GM12878 (cell line): ENCODE data around the gene L1CAM. TPM values are rescaled to one million over a fixed set of nuclear protein-coding genes. Genes with fewer than 3 reads are reported as not detected.

Experiments used
- ATAC-seq: fragments of 200-7000 bp; cut with Tn5 transposase; 3 replicates; pipeline ENCODE4 v1.9.1; 2020; ENCODE audit warnings: mild to moderate bottlenecking, moderate library complexity
- BruUV-seq: library from RNA; stranded (reverse); fragments of 400-500 nt; replicated peaks from 2 replicates; lab custom pipeline; 2021; lab: Mats Ljungman, UMichigan
- CTCF ChIA-PET: fragments of 300-600 bp; sonication (Branson Sonifier 250); formaldehyde crosslinking; extraction: SDS; loops from one replicate; lab custom pipeline; 2021; ENCODE audit warnings: inconsistent platforms; lab: Yijun Ruan, JAX
- POLR2A ChIA-PET: fragments of 350-600 bp; formaldehyde crosslinking; extraction: SDS; loops from one replicate; lab custom pipeline; 2021; ENCODE audit warnings: inconsistent platforms; lab: Charles Lee
- RAD21 ChIA-PET: fragments of 300-600 bp; sonication (Branson Sonifier 250); formaldehyde crosslinking; loops from one replicate; lab custom pipeline; 2023; ENCODE audit warnings: antibody characterized with exemption; ENCODE audit not compliant: unreplicated experiment; lab: Charles Lee
- SMC1A ChIA-PET: fragments of 300-600 bp; sonication (Branson Sonifier 250); formaldehyde crosslinking; loops from one replicate; lab custom pipeline; 2023; ENCODE audit not compliant: unreplicated experiment, uncharacterized antibody; lab: Charles Lee
- DNase-seq: peaks from one replicate; pipeline ENCODE4 v3.0.0-alpha.2; 2011; ENCODE audit warnings: low read depth, low spot score
- FAIRE-seq: peaks from 3 replicates; lab custom pipeline; 2011; peaks lifted over from hg19 to GRCh38; lab: Jason Lieb, UNC
- H2AFZ ChIP-seq: 2 replicates; pipeline ENCODE4 v1.6.0; 2011; ENCODE audit warnings: low read depth, low read length, control low read depth; ENCODE audit not compliant: control insufficient read depth
- H3K27ac ChIP-seq: 2 replicates; pipeline ENCODE4 v1.5.1; 2011; ENCODE audit warnings: control low read depth; ENCODE audit not compliant: control insufficient read depth, insufficient read depth
- H3K27me3 ChIP-seq, 2 experiments: replicated peaks in 1 of 2; 2 replicates each; pipeline versions ENCODE4 v1.6.0 to v1.6.1; 2011; ENCODE audit warnings: low read length in 1 of 2; ENCODE audit not compliant: control insufficient read depth in 2 of 2, insufficient read depth in 2 of 2
- H3K36me3 ChIP-seq, 2 experiments: 2 replicates each; pipeline ENCODE4 v1.5.1; 2011; ENCODE audit warnings: low read length in 1 of 2; ENCODE audit not compliant: control insufficient read depth in 2 of 2, insufficient read depth in 2 of 2
- H3K4me1 ChIP-seq: 2 replicates; pipeline ENCODE4 v1.6.1; 2011; ENCODE audit warnings: mild to moderate bottlenecking, low read length, moderate library complexity, mixed read lengths; ENCODE audit not compliant: control insufficient read depth, insufficient read depth
- H3K4me2 ChIP-seq: 2 replicates; pipeline ENCODE4 v1.6.0; 2011; ENCODE audit warnings: control low read depth; ENCODE audit not compliant: control insufficient read depth, insufficient read depth
- H3K4me3 ChIP-seq: fragments of 200-600 bp; sonication (generic); 2 replicates; pipeline ENCODE4 v1.5.1; 2016
- H3K79me2 ChIP-seq: 2 replicates; pipeline ENCODE4 v1.6.0; 2011; ENCODE audit warnings: low read length; ENCODE audit not compliant: control insufficient read depth, insufficient read depth
- H3K9ac ChIP-seq: 2 replicates; pipeline ENCODE4 v1.8.0; 2011; ENCODE audit warnings: low read length, control low read depth, mixed read lengths; ENCODE audit not compliant: control insufficient read depth, insufficient read depth
- H3K9me3 ChIP-seq: replicated peaks from 3 replicates; pipeline ENCODE4 v1.5.1; 2011; ENCODE audit warnings: mild to moderate bottlenecking, low read length; ENCODE audit not compliant: control insufficient read depth, insufficient read depth
- H4K20me1 ChIP-seq: 2 replicates; pipeline ENCODE4 v1.6.0; 2011; ENCODE audit not compliant: control insufficient read depth, insufficient read depth
- CHD4 ChIP-seq: fragments of 200-600 bp; sonication (generic); IDR thresholded peaks from 2 replicates; pipeline ENCODE4 v1.6.1; 2016; ENCODE audit warnings: mild to moderate bottlenecking
- E2F8 ChIP-seq: fragments of 450-650 bp; IDR thresholded peaks from 2 replicates; pipeline ENCODE4 v1.6.1; 2018; ENCODE audit warnings: mild to moderate bottlenecking, low read depth, moderate library complexity; ENCODE audit not compliant: partially characterized antibody
- ELK1 ChIP-seq: IDR thresholded peaks from 2 replicates; pipeline ENCODE4 v1.6.1; 2012; ENCODE audit warnings: low read depth, low read length, improper control_type of control experiment
- EZH2 ChIP-seq: IDR thresholded peaks from 2 replicates; pipeline ENCODE4 v1.6.1; 2012; ENCODE audit warnings: low read depth, mild to moderate bottlenecking, control low read depth, inconsistent platforms, low read length, borderline replicate concordance; ENCODE audit not compliant: control insufficient read depth
- HSF1 ChIP-seq: fragments of 150-350 bp; IDR thresholded peaks from 2 replicates; pipeline ENCODE4 v1.6.1; 2014; ENCODE audit warnings: mild to moderate bottlenecking, low read depth, low read length
- MAX ChIP-seq: IDR thresholded peaks from 2 replicates; pipeline ENCODE4 v1.6.1; 2012; ENCODE audit warnings: low read depth, low read length, improper control_type of control experiment
- MEF2B ChIP-seq: fragments of 450-650 bp; IDR thresholded peaks from 2 replicates; pipeline ENCODE4 v1.6.1; 2018; ENCODE audit warnings: mild to moderate bottlenecking, moderate library complexity; ENCODE audit not compliant: partially characterized antibody, poor library complexity, severe bottlenecking
- NR2F1 ChIP-seq: fragments of 450-650 bp; conservative IDR thresholded peaks from 2 replicates; pipeline ENCODE4 v1.6.1; 2017; ENCODE audit warnings: mild to moderate bottlenecking
- SKIL ChIP-seq: fragments of 450-650 bp; IDR thresholded peaks from 2 replicates; pipeline ENCODE4 v1.6.1; 2017; ENCODE audit warnings: mild to moderate bottlenecking, low read depth, inconsistent platforms; ENCODE audit not compliant: poor library complexity, severe bottlenecking
- SPI1 ChIP-seq: IDR thresholded peaks from 2 replicates; pipeline ENCODE4 v1.6.1; 2011; ENCODE audit warnings: low read depth, mild to moderate bottlenecking, low read length, moderate library complexity, borderline replicate concordance; ENCODE audit not compliant: insufficient read depth
- ZBTB11 ChIP-seq: fragments of 450-650 bp; formaldehyde crosslinking; IDR thresholded peaks from 2 replicates; pipeline ENCODE4 v1.5.0; 2022; ENCODE audit warnings: mild to moderate bottlenecking, missing genetic modification characterization
- ZNF207 ChIP-seq: fragments of 450-650 bp; IDR thresholded peaks from 2 replicates; pipeline ENCODE4 v1.6.1; 2014; ENCODE audit warnings: antibody characterized with exemption, mild to moderate bottlenecking, borderline replicate concordance
- WGBS: methylation state at CpG from one replicate; pipeline ENCODE4 v1.1.6; 2016; ENCODE audit warnings: low lambda C conversion rate; ENCODE audit not compliant: insufficient replicate concordance, insufficient coverage; ENCODE audit errors: missing lambda C conversion rate; 5-methylcytosine and 5-hydroxymethylcytosine counted together
- in situ Hi-C: fragments of 300-500 bp; cut with MboI; formaldehyde crosslinking; loops from 9 replicates; pipeline ENCODE4 v1.14.3; 2018; ENCODE audit warnings: mixed read lengths
- intact Hi-C: fragments of 100-400 bp; cut with micrococcal nuclease; formaldehyde crosslinking; loops from one replicate; pipeline ENCODE4 v1.14.2; 2022; ENCODE audit not compliant: unreplicated experiment
- polyA plus RNA-seq, 11 experiments: library from polyadenylated mRNA; depleted of rRNA in 4 of 11; unstranded in 6 of 11; stranded (reverse) in 5 of 11; fragments of >200 nt; fragmentation: Nextera tagmentation in 4 of 11; fragmentation: Illumina TruSeq in 1 of 11; extraction: Ambion mirVana in 4 of 11; extraction: Trizol in 1 of 11; gene quantifications; 1 replicate in 1 of 11; 2 replicates in 10 of 11; pipeline versions ENCODE4 v1.2.1 to v1.2.3, GENCODE V29; 2011 to 2016; ENCODE audit warnings: inconsistent platforms in 2 of 11, missing spikeins in 2 of 11, low read depth in 1 of 11
- total RNA-seq, 4 experiments: library from RNA; depleted of rRNA in 3 of 4; stranded (reverse); fragments of >200 nt in 3 of 4; fragmentation: Illumina TruSeq in 1 of 4; extraction: Trizol in 1 of 4; gene quantifications; 2 replicates each; pipeline versions ENCODE4 v1.2.1 to v1.2.3, GENCODE V29; 2013 to 2021

Gene L1CAM
- total and polyA plus RNA-seq, 10 of the 15 experiments (the other 5 are each of a cell fraction or from before 2014, with no cell fraction given): 0.01 to 0.64 (median 0.09) TPM; not detected in 5

- in situ Hi-C loops: no loop called here
- no peaks in the 10 kb centered on the region; the same call in 2 of the 3 replicates for H3K9me3 ChIP-seq
- no peak for ATAC-seq
- H4K20me1 ChIP-seq: no peaks in the 10 kb centered on the region
- no peaks in the 10 kb centered on the region for H3K79me2 ChIP-seq
- CTCF ChIA-PET: no interaction called here
- H3K4me3 ChIP-seq: no peak overlapping the region
- no peak for DNase-seq
- no peak overlapping the region for H3K27ac ChIP-seq
- BruUV-seq: no TSS peak
- H2AFZ ChIP-seq: no peak overlapping the region
- no peaks in the 10 kb centered on the region for H3K27me3 ChIP-seq
- RAD21 ChIA-PET: no interaction called here
- TF ChIP-seq SPI1 (no peak), MAX (no peak), EZH2 (no peak), CHD4 (no peak), ELK1 (no peak), HSF1 (no peak), NR2F1 (no peak), ZBTB11 (CRISPR knock-in tag) (no peak), ZNF207 (no peak), SKIL (no peak), MEF2B (no peak), E2F8 (no peak)
- H3K4me1 ChIP-seq: peaks cover 9% of the 10 kb centered on the region
- FAIRE-seq: no peak
- no peak overlapping the region for H3K9ac ChIP-seq
- SMC1A ChIA-PET: no interaction called here
- H3K36me3 ChIP-seq: no peaks in the 10 kb centered on the region
- no peak overlapping the region for H3K4me2 ChIP-seq
- intact Hi-C loops: no loop called here
- POLR2A ChIA-PET: no interaction called here
- 48% methylated on average over 10 of the region's 10 CpGs for WGBS
Measured at GRCh38 chrX:153902385-153902784, 16.4 kb upstream of the L1CAM start.
